Right lobe of liver (tissue), 4 donors: ENCODE results near the gene UBP1.

Experiments used
- POLR2A ChIP-seq: fragments of 450-650 bp; IDR thresholded peaks from one replicate; pipeline ENCODE4 v1.6.1; 2017; ENCODE audit warnings: antibody characterized with exemption, mild to moderate bottlenecking
- TF ChIP-seq, protein P1 (sequence below), 4 donors: fragments of 200-600 bp in 3 of 4; fragments of 450-650 bp in 1 of 4; IDR thresholded peaks; one replicate each; pipeline versions ENCODE4 v1.5.1 to v1.8.0; 2016 to 2022; ENCODE audit warnings: antibody characterized with exemption in 4 of 4, mild to moderate bottlenecking in 2 of 4
- donor health status: DM: no; HTN: no; CAD: no.
- donor health status: DM: no; HTN: no; CAD: no.
- donor health status: DM: no; HTN: yes; CAD: no.

DNA sequence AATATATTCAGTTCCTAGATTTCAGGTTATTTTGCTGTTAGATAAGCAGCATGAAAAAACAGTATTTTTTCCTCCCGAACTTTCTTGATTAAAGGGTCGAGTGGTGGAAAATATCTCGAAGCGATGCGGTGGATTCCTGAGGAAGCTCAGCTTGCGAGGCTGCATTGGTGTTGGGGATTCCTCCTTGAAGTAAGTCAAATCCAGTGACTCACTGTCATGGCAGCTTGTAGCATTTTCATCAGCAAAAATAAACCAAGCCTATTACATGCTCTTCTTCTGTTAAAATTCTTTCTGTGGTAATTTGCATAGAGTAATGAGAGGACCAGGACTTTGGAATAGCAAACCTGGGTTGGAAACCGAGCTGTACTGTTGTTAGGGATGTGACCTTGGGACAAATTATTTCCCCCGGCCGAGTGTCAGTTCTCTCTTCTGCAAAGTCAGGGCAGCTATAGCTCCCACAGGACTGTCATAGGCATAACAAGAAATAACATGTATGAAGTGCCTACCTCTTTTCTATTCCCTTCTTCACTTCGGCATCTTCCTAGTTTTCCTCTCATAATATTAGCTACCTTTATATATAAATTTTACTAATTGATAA lies 75.6 kb downstream of the UBP1 start:
- TF ChIP-seq, protein P1, sequence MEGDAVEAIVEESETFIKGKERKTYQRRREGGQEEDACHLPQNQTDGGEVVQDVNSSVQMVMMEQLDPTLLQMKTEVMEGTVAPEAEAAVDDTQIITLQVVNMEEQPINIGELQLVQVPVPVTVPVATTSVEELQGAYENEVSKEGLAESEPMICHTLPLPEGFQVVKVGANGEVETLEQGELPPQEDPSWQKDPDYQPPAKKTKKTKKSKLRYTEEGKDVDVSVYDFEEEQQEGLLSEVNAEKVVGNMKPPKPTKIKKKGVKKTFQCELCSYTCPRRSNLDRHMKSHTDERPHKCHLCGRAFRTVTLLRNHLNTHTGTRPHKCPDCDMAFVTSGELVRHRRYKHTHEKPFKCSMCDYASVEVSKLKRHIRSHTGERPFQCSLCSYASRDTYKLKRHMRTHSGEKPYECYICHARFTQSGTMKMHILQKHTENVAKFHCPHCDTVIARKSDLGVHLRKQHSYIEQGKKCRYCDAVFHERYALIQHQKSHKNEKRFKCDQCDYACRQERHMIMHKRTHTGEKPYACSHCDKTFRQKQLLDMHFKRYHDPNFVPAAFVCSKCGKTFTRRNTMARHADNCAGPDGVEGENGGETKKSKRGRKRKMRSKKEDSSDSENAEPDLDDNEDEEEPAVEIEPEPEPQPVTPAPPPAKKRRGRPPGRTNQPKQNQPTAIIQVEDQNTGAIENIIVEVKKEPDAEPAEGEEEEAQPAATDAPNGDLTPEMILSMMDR (IDR thresholded peaks at IDR 0.05): no peak
- no peak for TF ChIP-seq POLR2A
